Astrocyte of the spinal cord (primary cell): ENCODE results near the gene IL1RAPL2.
"Not testable (repeated sequence)": the region's sequence is repeated elsewhere in the genome, so short reads cannot be mapped to it uniquely, and the experiment has no call there.

Experiments
- DNase-seq: peaks from one replicate; pipeline ENCODE4 v3.0.0; 2011; ENCODE audit warnings: low read depth, low spot score
- H3K4me3 ChIP-seq: 2 replicates; pipeline ENCODE4 v1.5.1; 2011; ENCODE audit warnings: low read depth, mild to moderate bottlenecking, low read length, moderate library complexity
- in situ Hi-C: cut with HindIII; loops from 2 replicates; pipeline ENCODE4 v1.10.0; 2017; ENCODE audit warnings: low sequenced_read_pairs
- TF ChIP-seq, protein P1 (sequence below): IDR thresholded peaks from 2 replicates; pipeline ENCODE4 v1.5.1; 2012; ENCODE audit warnings: low read depth, mild to moderate bottlenecking, low read length, inconsistent platforms

IL1RAPL2 gene

DNA sequence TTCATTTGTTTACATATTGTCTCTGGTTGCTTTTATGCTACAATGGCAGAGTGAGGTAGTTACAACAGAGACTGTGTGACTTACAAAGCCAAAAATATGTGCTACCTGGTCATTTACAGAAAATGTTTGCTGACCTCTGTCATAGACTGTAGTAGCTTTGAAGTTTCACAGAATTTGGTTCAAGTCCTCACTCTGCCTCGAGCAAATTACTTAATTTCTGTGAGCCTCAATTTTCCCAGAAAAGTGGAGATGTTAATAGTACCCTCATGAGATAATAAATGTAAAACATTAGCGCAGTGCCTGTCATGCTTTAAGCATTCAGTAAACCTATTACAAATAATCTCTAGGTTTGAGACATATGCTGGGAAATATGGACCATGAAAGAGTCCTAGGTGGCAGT, 1237.9 kb downstream of the IL1RAPL2 start:
- TF ChIP-seq, protein P1, sequence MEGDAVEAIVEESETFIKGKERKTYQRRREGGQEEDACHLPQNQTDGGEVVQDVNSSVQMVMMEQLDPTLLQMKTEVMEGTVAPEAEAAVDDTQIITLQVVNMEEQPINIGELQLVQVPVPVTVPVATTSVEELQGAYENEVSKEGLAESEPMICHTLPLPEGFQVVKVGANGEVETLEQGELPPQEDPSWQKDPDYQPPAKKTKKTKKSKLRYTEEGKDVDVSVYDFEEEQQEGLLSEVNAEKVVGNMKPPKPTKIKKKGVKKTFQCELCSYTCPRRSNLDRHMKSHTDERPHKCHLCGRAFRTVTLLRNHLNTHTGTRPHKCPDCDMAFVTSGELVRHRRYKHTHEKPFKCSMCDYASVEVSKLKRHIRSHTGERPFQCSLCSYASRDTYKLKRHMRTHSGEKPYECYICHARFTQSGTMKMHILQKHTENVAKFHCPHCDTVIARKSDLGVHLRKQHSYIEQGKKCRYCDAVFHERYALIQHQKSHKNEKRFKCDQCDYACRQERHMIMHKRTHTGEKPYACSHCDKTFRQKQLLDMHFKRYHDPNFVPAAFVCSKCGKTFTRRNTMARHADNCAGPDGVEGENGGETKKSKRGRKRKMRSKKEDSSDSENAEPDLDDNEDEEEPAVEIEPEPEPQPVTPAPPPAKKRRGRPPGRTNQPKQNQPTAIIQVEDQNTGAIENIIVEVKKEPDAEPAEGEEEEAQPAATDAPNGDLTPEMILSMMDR, result no peak
- no peak overlapping the region for H3K4me3 ChIP-seq
- in situ Hi-C loops, result no loop called here
- DNase-seq, result no peak

DNA sequence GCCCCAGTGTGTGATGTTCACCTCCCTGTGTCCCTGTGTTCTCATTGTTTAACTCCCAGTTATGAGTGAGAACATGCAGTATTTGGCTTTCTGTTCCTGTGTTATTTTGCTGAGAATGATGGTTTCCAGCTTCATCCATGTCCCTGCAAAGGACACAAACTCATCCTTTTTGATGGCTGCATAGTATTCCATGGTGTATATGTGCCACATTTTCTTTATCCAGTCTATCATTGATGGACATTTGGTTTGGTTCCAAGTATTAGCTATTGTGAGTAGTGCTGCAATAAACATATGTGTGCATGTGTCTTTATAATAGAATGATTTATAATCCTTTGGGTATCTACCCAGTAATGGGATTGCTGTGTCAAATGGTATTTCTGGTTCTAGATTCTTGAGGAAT, 1239.7 kb downstream of the IL1RAPL2 start:
- in situ Hi-C loops, result not testable (repeated sequence)

DNA sequence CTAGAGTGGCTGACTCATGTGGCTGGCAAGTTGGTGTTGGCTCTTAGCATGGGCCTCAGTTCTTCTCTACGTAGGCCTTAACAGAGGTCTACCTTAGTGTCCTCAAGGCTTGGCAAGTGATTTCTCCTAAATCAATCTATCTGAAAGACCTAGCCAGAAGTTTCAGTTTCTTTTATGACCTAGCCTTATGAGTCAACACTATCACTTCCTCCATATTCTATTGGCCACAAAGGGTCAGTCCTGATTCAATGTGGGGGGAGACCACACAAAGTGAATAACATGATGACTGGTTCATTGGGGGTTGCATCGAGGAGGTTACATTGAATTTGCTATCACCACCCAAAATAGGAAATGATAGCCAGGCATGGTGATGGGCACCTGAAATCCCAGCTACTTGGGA, 1250.5 kb downstream of the IL1RAPL2 start:
- no peak for DNase-seq
- TF ChIP-seq, protein P1, result no peak
- no peak overlapping the region for H3K4me3 ChIP-seq
- in situ Hi-C loops, result no loop called here

More for the DNA sequence above, 1239.7 kb downstream of the IL1RAPL2 start:
- H3K4me3 ChIP-seq, DNase-seq: not testable (repeated sequence)
